Large intestine (tissue), 3 donors: ENCODE data around the gene S1PR4. TPM values are rescaled to one million over a fixed set of nuclear protein-coding genes. Genes with fewer than 3 reads are reported as not detected.
"Not testable (repeated sequence)": the region's sequence is repeated elsewhere in the genome, so short reads cannot be mapped to it uniquely, and the experiment has no call there.

Source experiments
- DNase-seq, 2 donors: peaks; one replicate each; pipeline versions ENCODE4 v3.0.0 to v3.0.0-alpha.2; 2013
- H3K27ac ChIP-seq: one replicate; pipeline ENCODE4 v1.5.1; 2013; ENCODE audit warnings: low read length
- H3K27me3 ChIP-seq: 2 replicates; pipeline ENCODE4 v1.6.1; 2013; ENCODE audit warnings: low read length; ENCODE audit not compliant: control insufficient read depth, insufficient read depth
- H3K36me3 ChIP-seq: 2 replicates; pipeline ENCODE4 v1.6.1; 2013; ENCODE audit warnings: low read length; ENCODE audit not compliant: control insufficient read depth, insufficient read depth
- H3K4me1 ChIP-seq: one replicate; pipeline ENCODE4 v1.6.1; 2013; ENCODE audit warnings: low read length; ENCODE audit not compliant: control insufficient read depth, insufficient read depth
- H3K4me3 ChIP-seq: one replicate; pipeline ENCODE4 v1.5.1; 2013; ENCODE audit warnings: low read length
- H3K9me3 ChIP-seq: one replicate; pipeline ENCODE4 v1.6.1; 2013; ENCODE audit warnings: mild to moderate bottlenecking, low read depth, low read length, moderate library complexity; ENCODE audit not compliant: control insufficient read depth
- WGBS: methylation state at CpG from one replicate; pipeline ENCODE4 v1.1.5; 2013; ENCODE audit warnings: low lambda C conversion rate; ENCODE audit not compliant: insufficient coverage; 5-methylcytosine and 5-hydroxymethylcytosine counted together
- polyA plus RNA-seq: library from polyadenylated mRNA; unstranded; fragments of 120-200 nt; gene quantifications from one replicate; pipeline ENCODE4 v1.2.1, GENCODE V29; 2013

The S1PR4 gene
- polyA plus RNA-seq, 1 donor = 0.55 TPM

DNA sequence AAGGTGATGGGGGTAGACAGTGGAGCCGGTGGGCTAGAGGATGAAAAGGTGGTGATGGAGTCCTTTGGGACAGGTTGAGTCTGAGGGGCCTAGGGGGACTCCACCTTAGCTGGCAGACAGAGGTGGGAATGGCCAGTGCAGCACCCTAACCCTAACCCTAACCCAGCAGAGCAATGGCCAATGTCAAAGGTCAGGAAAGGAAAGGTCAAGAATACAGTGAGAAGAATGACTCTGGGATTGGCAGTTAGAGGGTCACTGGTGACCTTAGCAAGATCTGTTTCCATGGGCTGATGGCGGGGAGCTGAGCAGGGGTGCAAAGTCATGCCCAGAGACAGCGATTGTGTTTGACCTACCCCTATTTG lies 26.2 kb upstream of the S1PR4 start:
- Histone ChIP-seq H3K4me1 (no peaks in the 10 kb centered on the region), H3K27me3 (peaks cover 13% of the 10 kb centered on the region), H3K27ac (no peak overlapping the region), H3K36me3 (no peaks in the 10 kb centered on the region), H3K4me3 (no peak overlapping the region), H3K9me3 (no peaks in the 10 kb centered on the region)
- DNase-seq = no peak
- no CpG with 5 or more reads among the region's 3 CpGs for WGBS

DNA sequence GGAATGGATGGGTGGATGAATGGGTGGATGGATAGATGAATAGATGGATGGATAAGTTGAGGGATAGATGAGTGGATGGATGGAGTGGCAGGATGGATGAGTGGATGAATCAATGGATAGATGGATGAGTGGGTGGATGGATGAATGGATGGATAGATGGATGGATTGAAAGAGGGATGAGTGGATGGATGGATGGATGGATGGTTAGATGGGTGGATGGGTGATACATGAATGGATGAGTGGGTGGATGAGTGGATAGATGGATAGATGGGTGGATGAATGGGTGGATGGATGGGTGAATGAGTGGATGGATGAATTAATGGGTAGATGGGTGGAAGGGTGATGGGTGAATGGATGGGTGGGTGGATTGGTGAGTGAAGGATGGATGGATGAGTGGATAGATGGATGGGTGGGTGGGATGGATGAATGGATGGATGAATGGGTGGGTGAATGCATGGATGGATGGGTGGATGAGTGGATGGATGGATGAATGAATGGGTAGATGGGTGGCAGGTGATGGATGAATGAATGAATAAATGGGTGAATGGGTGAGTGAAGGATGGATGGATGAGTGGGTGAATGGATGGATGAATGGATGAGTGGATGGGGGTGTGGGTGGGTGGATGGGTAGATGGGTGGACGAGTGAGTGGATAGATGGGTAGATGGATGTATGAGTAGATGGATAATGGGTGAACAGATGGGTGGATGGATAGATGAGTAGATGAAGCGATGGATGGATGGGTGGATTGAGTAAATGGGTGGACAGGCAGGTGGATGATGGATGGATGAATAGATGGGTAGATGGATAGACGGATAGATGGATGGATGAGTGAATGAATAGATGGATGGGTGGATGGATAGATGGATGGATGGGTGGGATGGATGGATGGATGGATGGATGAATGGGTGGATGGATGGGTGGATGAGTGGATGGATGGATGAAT lies 25.0 kb upstream of the S1PR4 start:
- no peaks in the 10 kb centered on the region for H3K9me3 ChIP-seq
- H3K27me3 ChIP-seq = peaks cover 13% of the 10 kb centered on the region
- no peak overlapping the region for H3K27ac ChIP-seq
- no peaks in the 10 kb centered on the region for H3K4me1 ChIP-seq
- no peak overlapping the region for H3K4me3 ChIP-seq
- H3K36me3 ChIP-seq = no peaks in the 10 kb centered on the region
- 95% methylated on average over 2 of the region's 3 CpGs for WGBS
- DNase-seq = no peak

DNA sequence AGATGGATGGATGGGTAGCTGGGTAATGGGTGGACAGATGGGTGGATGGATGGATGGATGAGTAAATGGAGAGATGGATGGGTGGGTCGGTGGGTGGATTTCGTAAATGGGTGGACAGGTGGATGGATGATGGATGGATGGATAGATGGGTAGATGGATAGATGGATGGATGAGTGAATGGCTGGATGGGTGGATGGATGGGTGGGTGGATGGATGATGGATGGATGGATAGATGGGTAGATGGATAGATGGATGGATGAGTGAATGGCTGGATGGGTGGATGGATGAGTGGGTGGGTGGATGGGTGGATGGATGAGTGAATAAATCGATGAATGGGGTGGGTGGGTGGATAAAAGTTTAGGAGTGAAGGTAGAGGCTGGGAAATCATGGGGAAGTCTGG lies 24.1 kb upstream of the S1PR4 start:
- H3K36me3 ChIP-seq, DNase-seq, H3K27ac ChIP-seq, H3K4me1 ChIP-seq, H3K4me3 ChIP-seq, H3K9me3 ChIP-seq: not testable (repeated sequence)
- WGBS = 83% methylated on average over 1 of the region's 3 CpGs
- peaks cover 11% of the 10 kb centered on the region for H3K27me3 ChIP-seq

DNA sequence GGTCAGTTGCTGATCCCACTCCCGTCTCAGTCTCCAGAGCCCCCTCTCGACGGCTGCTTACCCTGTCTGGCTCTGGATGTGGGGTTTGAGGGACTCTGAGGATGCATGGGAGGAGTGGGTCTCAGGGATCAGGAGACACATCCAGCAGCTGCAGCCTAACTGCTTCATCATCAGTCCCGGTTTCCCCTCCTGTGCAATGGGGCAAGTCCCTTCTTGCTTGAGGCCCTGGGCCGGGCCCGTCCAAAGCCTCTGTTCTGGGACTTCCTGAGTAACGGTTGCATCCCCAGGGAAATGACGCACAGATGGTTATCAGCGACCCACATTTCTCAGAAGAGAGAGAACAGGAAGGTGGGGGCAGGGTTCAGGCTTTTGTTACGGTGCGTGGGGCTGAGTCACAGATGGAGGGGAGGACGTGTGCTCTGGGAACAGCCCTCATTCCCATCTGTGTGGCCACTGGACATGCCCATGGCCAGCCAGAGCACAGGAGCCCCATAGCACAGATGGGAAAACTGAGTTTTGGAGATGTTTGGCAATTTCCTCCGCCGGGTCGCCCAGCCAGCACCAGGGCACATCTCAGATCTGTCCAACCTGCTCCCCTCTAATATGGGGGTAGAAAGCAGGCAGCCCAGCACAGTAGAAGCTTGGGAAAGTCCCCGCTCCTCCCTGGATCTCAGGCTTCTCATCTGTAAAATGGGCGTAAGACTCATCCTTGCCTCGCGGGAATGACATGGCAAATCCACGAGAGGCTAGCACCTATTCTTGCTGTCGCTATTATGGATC lies 23.4 kb upstream of the S1PR4 start:
- no peak overlapping the region for H3K4me3 ChIP-seq
- H3K27ac ChIP-seq = no peak overlapping the region
- no peaks in the 10 kb centered on the region for H3K36me3 ChIP-seq
- H3K27me3 ChIP-seq = peaks cover 6% of the 10 kb centered on the region
- peak in 1 of 2 donors; percentile 29 for DNase-seq
- 91% methylated on average over 4 of the region's 21 CpGs for WGBS
- H3K4me1 ChIP-seq = no peaks in the 10 kb centered on the region
- no peaks in the 10 kb centered on the region for H3K9me3 ChIP-seq

DNA sequence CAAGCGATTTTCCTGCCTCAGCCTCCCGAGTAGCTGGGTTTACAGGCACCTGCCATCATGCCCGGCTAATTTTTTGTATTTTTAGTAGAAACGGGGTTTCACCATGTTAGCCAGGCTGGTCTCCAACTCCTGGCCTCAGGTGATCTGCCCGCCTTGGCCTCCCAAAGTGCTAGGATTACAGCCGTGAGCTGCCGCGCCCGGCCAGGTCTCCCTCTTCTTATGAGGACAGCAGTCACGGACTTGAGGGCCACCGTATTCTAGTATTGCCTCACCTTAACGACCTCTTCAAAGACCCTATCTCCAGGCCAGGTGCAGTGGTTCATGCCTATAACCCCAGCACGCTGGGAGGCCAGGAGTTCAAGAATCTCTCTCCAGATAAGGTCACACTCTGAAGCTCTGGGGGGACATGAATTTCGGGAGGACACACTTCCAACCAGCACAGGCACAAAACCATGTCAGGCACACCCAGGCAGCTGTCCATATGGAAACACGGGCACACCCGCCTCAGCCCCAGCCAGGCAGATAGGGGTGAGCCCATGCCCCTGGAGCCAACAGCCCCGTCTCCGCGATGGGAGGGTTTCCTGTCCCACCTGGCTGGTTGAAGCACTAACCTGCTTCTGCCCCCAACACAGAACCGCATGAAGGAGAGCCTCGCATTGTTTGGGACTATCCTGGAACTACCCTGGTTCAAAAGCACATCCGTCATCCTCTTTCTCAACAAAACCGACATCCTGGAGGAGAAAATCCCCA lies 21.3 kb upstream of the S1PR4 start:
- WGBS = no CpG with 5 or more reads among the region's 23 CpGs
- no peaks in the 10 kb centered on the region for H3K4me1 ChIP-seq
- no peak for DNase-seq
- H3K36me3 ChIP-seq = no peaks in the 10 kb centered on the region
- no peaks in the 10 kb centered on the region for H3K9me3 ChIP-seq
- no peak overlapping the region for H3K27ac ChIP-seq
- no peaks in the 10 kb centered on the region for H3K27me3 ChIP-seq
- no peak overlapping the region for H3K4me3 ChIP-seq

DNA sequence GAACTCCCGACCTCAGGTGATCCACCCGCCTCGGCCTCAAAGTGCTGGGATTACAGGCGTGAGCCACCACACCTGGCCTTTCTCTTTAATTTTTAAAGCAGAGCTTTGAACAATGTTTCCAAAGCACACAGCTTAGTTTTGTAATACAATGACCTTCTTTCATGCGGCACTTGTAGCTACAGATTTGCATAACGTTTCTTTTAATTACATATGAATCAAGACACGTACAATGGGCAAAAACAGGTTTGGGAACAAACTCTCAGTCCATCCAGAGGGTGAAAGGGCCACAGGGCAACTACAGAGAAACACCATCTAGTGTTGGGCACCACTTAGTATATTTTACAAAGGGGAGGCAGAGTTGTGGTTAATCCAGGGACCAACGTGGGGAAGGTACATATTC lies 19.0 kb upstream of the S1PR4 start:
- Histone ChIP-seq H3K4me3 (no peak overlapping the region), H3K27ac (no peak overlapping the region), H3K36me3 (no peaks in the 10 kb centered on the region), H3K9me3 (no peaks in the 10 kb centered on the region), H3K27me3 (peaks cover 3% of the 10 kb centered on the region), H3K4me1 (no peaks in the 10 kb centered on the region)
- WGBS = no CpG with 5 or more reads among the region's 8 CpGs
- DNase-seq = no peak

DNA sequence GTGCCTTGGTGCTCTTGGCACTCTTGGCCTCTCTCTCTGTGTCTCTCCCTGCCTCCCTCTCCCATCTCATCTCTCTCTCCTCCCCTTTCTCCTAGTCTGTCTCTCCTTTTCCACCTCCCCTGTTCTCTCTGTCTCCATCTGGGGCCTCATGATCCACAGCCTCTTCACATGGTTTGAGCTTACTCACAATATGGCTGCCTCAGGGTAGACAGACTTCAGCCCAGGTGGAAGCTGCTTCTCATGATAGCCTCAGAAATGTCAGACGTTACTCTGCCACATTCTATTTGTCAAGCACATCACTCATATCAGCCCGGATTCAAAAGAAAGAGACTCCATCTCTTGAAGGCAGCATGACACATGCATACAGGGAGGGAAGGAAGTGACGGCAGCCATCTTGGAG lies 18.4 kb upstream of the S1PR4 start:
- no CpG with 5 or more reads among the region's 3 CpGs for WGBS

DNA sequence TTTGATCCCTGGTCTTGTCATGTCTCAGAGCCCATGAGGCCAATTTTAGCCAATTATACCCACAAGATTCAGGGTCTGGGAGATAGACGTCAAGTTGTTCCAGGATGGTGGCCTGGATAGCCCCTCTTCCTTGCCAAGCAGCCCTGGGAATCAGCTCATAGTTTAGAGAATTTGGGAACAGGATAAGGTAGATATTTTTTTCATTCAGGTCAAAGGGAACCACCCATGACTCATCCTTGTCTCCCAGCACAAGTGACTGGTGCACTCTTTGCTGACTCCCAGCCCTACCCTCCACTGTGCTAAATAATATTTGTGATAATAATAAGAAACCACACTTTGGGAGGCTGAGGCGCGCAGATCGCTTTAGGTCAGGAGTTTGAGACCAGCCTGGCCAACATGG lies 17.1 kb upstream of the S1PR4 start:
- Histone ChIP-seq H3K27me3 (peaks cover 3% of the 10 kb centered on the region), H3K36me3 (no peaks in the 10 kb centered on the region), H3K4me3 (no peak overlapping the region), H3K9me3 (no peaks in the 10 kb centered on the region), H3K27ac (no peak overlapping the region), H3K4me1 (no peaks in the 10 kb centered on the region)
- DNase-seq = no peak
- no CpG with 5 or more reads among the region's 4 CpGs for WGBS

More for the DNA sequence above, 18.4 kb upstream of the S1PR4 start:
- Histone ChIP-seq H3K4me3 (no peak overlapping the region), H3K9me3 (no peaks in the 10 kb centered on the region), H3K4me1 (no peaks in the 10 kb centered on the region), H3K27me3 (peaks cover 3% of the 10 kb centered on the region), H3K36me3 (no peaks in the 10 kb centered on the region), H3K27ac (no peak overlapping the region)
- DNase-seq = no peak

DNA sequence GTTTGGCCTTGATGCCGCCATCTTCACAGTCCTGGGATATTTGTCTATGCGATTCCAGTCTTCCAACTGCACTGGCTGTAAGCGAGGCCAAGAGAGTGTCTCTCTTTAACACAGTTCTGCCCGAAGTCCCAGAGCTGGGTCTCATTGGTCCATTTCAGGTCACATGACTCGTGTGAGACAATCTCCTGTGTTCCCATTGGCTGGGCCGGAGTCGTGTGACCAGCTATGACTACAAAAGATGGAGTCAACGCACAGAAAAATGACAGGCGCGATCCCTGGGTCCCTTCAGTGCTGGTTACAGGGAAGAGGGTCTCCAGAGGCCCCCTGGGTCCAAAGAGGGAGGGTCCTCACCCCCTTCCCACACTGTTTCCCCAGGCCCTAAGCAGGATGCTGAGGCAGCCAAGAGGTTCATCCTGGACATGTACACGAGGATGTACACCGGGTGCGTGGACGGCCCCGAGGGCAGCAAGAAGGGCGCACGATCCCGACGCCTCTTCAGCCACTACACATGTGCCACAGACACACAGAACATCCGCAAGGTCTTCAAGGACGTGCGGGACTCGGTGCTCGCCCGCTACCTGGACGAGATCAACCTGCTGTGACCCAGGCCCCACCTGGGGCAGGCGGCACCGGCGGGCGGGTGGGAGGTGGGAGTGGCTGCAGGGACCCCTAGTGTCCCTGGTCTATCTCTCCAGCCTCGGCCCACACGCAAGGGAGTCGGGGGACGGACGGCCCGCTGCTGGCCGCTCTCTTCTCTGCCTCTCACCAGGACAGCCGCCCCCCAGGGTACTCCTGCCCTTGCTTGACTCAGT lies 15.9 kb upstream of the S1PR4 start:
- H3K9me3 ChIP-seq = no peaks in the 10 kb centered on the region
- H3K27me3 ChIP-seq = peaks cover 3% of the 10 kb centered on the region
- WGBS = no CpG with 5 or more reads among the region's 38 CpGs
- H3K4me3 ChIP-seq = no peak overlapping the region
- DNase-seq = no peak
- H3K4me1 ChIP-seq = no peaks in the 10 kb centered on the region
- no peaks in the 10 kb centered on the region for H3K36me3 ChIP-seq
- no peak overlapping the region for H3K27ac ChIP-seq
